ENCODE data around the gene HEXB. TPM values are rescaled to one million over a fixed set of nuclear protein-coding genes. Genes with fewer than 3 reads are reported as not detected.
A peak's percentile ranks its signal among the peaks of the same experiment; 100 is the strongest.

Gene HEXB
- total RNA-seq, 5 donors from 2014 or later (not counting 1 experiment from before 2014, with no cell fraction given), result 32.5 to 52.0 (median 44.0) TPM

DNA sequence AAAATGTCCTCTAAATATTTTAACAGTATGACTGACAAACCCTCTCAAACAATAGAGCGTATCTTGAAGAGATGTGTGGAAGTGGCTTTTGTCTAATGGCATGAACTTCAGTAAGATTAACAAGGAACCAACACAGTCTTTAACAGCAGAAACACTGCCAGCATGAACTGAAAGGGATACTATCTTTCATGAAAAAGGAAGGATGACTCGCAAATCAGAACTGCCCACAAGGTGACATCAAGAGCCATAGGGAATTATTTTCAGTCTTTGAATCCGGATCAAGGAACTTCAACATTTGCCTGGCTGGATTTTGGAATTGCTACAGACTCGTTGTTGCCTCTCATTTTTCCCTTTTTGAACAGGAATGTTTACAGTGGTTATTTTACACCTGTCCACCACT is 5.1 kb upstream of the HEXB start:
- H3K27me3 ChIP-seq (replicated peaks in 1 of 2; ENCODE audit: control insufficient read depth in 2 of 2, extremely low read depth in 1 of 2, insufficient read depth in 2 of 2, low read length in 1 of 2), result peaks cover 0 to 2% of the 10 kb centered on the region in 2 experiments
- Mint-ChIP-seq H3K9me3 (no peaks in the 10 kb centered on the region), H3K4me3 (no peak overlapping the region), H3K36me3 (no peaks in the 10 kb centered on the region), H3K4me1 (peaks cover 0 to 6% (median 4%) of the 10 kb centered on the region in 3 donors), H3K27me3 (peaks cover 4% of the 10 kb centered on the region in 2 donors), H3K27ac (no peak overlapping the region)
- H3K4me3 ChIP-seq (ENCODE audit: control insufficient read depth in 1 of 2, extremely low read depth in 1 of 2, low read length in 1 of 2), result no peak overlapping the region
- ChIA-PET CTCF (no interaction called here), POLR2A (no interaction called here)
- H3K36me3 ChIP-seq (ENCODE audit: control insufficient read depth in 2 of 2, extremely low read depth in 1 of 2, insufficient read depth in 1 of 2, low read length in 1 of 2), result no peaks in the 10 kb centered on the region
- no peak for ATAC-seq (replicated peaks in 1 of 4)
- no peak for DNase-seq
- peaks cover 0 to 9% of the 10 kb centered on the region in 2 experiments for H3K4me1 ChIP-seq (ENCODE audit: control insufficient read depth in 1 of 2, extremely low read depth in 1 of 2, insufficient read depth in 2 of 2, low read length in 2 of 2)
- H3K9me3 ChIP-seq, result no peaks in the 10 kb centered on the region
- H3K27ac ChIP-seq (ENCODE audit: low read length), result no peak overlapping the region
- WGBS (ENCODE audit: insufficient coverage), result no CpG with 5 or more reads among the region's 4 CpGs

DNA sequence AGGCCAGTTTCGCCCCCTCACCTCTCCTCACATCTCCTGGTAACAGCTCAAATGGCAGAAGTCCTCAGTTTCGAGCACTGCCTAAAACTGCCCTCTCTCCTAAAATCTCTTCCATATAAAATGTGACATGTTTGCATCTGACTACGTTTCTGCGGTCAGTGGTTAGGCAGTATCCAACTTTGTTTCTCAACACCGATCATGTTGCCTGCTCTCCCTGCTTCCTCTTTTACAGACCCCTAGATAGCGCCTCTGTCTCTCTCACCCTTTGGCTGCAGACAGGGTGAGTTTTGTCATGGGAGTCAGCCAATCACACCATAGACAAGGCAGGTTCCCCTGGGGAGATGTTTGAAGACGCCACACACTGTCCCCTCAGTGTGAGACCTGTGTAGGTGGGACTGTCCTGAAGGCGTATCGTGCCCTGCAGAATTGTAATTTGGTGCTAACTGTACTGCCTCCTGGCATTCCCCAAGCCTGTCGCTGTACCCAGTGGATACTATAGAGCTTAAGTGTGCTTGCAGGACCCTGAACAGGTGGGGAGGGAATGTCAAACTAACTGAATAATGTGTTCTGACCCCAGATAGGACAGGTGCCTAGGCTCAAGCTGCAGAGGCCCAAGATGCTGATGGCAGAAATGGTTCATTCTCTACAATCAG is 1.1 kb downstream of the HEXB start:
- DNase-seq, result peak in 6 of 35 experiments; percentile 1 to 29 (median 12)
- H3K36me3 ChIP-seq (ENCODE audit: control insufficient read depth in 2 of 2, extremely low read depth in 1 of 2, insufficient read depth in 1 of 2, low read length in 1 of 2), result peaks cover 0 to 14% of the 10 kb centered on the region in 2 donors
- H3K4me1 ChIP-seq (ENCODE audit: control insufficient read depth in 1 of 2, extremely low read depth in 1 of 2, insufficient read depth in 2 of 2, low read length in 2 of 2), result peaks cover 2 to 21% of the 10 kb centered on the region in 2 experiments
- no peaks in the 10 kb centered on the region for H3K9me3 ChIP-seq
- peak overlapping the region; percentile 94 for H3K4me3 ChIP-seq (ENCODE audit: control insufficient read depth in 1 of 2, extremely low read depth in 1 of 2, low read length in 1 of 2)
- no peaks in the 10 kb centered on the region for H3K27me3 ChIP-seq (replicated peaks in 1 of 2; ENCODE audit: control insufficient read depth in 2 of 2, extremely low read depth in 1 of 2, insufficient read depth in 2 of 2, low read length in 1 of 2)
- H3K27ac ChIP-seq (ENCODE audit: low read length), result peak overlapping the region; percentile 57
- ChIA-PET CTCF (interaction anchor here in 1 of 2 donors (0.6 to 1.0 kb wide), 3 partner anchors 13 to 81 kb away, joined by 3 read pairs; partner anchors contain the start of genes GFM2 and NSA2), POLR2A (interaction anchor here in 1 of 2 donors (0.6 kb wide), 1 partner anchor 645 kb away, joined by 15 read pairs; no protein-coding TSS in a partner anchor)
- peak overlapping the region; percentile 74 to 87 for H3K27ac Mint-ChIP-seq
- H3K4me3 Mint-ChIP-seq, result peak overlapping the region; percentile 73 to 88 (median 82)
- H3K36me3 Mint-ChIP-seq, result peaks cover 15% of the 10 kb centered on the region
- H3K9me3 Mint-ChIP-seq, result no peaks in the 10 kb centered on the region
- H3K27me3 Mint-ChIP-seq, result no peaks in the 10 kb centered on the region
- H3K4me1 Mint-ChIP-seq, result peaks cover 24 to 31% (median 26%) of the 10 kb centered on the region in 3 donors
- 59% methylated on average over 7 of the region's 10 CpGs for WGBS (ENCODE audit: insufficient coverage)
- ATAC-seq (replicated peaks in 1 of 4), result no peak

DNA sequence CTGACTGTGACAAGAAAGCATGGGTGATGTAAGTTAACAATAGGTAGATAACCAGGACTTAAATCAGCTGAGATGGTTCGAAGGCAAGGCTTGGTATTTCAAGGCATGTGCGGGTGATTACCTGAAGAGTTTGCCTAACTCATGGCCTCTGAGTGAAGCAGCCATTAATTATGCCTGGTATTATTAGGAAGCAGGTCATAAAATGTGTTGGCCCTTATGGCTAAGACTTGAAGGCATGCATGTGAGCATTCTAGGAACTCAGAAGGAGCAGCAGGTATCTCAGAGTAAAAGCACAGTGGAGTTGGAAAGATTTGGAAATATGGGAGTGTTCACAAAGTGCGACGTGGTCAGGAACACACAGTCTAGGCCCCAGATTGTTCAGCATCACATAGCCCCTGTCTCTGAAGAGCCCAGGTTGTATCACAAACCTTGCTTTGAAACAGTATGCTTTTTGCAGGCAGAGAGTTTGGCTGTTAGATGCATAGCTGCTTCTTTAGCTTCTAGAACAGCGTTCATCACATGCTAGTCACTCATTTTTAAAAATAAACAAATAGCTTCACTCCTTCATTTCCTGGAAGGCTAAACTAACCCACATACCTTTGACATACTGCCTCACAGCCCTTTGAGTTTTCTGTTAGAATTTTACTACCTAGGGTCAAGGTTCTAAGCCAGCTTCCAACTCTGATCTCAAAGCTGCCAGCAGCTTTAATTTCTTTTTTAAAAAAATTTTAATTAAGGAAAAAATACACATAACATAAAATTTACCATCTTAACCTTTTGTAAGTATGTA is 2.1 kb downstream of the HEXB start:
- no peak for DNase-seq

DNA sequence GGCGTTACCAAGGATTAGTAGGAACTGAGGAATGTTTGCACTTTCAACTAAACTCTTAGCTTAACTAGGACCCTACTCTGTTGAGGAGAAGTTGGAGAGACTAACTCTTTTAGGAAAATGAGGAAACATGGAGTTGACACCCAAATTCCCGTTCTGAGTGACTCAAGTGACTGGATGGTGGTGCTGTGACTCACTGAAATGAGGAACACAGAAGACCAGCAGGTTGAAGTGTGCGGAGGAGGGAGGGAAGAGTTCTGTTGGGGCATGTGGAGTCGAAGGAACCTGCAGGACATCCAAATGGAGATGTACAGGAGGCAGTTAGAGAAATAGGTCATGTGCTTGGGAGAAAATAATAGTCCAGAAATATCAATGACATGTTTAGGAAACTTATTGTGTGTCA is 8.2 kb downstream of the HEXB start:
- Histone ChIP-seq H3K4me1 (ENCODE audit: control insufficient read depth in 1 of 2, extremely low read depth in 1 of 2, insufficient read depth in 2 of 2, low read length in 2 of 2) (no peaks in the 10 kb centered on the region), H3K4me3 (ENCODE audit: control insufficient read depth in 1 of 2, extremely low read depth in 1 of 2, low read length in 1 of 2) (no peak overlapping the region), H3K9me3 (no peaks in the 10 kb centered on the region), H3K27ac (ENCODE audit: low read length) (no peak overlapping the region), H3K36me3 (ENCODE audit: control insufficient read depth in 2 of 2, extremely low read depth in 1 of 2, insufficient read depth in 1 of 2, low read length in 1 of 2) (peaks cover 0 to 38% of the 10 kb centered on the region in 2 donors), H3K27me3 (replicated peaks in 1 of 2; ENCODE audit: control insufficient read depth in 2 of 2, extremely low read depth in 1 of 2, insufficient read depth in 2 of 2, low read length in 1 of 2) (no peaks in the 10 kb centered on the region)
- Mint-ChIP-seq H3K36me3 (peaks cover 38% of the 10 kb centered on the region), H3K4me3 (no peak overlapping the region), H3K27me3 (no peaks in the 10 kb centered on the region), H3K9me3 (no peaks in the 10 kb centered on the region), H3K27ac (no peak overlapping the region), H3K4me1 (peaks cover 0 to 4% (median 4%) of the 10 kb centered on the region in 3 donors)
- ATAC-seq (replicated peaks in 1 of 4), result no peak
- ChIA-PET POLR2A (no interaction called here), CTCF (no interaction called here)
- WGBS (ENCODE audit: insufficient coverage), result 97% methylated on average over 3 of the region's 4 CpGs
- DNase-seq, result no peak

More for the DNA sequence above, 2.1 kb downstream of the HEXB start:
- Histone ChIP-seq H3K4me1 (ENCODE audit: control insufficient read depth in 1 of 2, extremely low read depth in 1 of 2, insufficient read depth in 2 of 2, low read length in 2 of 2) (peaks cover 2 to 21% of the 10 kb centered on the region in 2 experiments), H3K4me3 (ENCODE audit: control insufficient read depth in 1 of 2, extremely low read depth in 1 of 2, low read length in 1 of 2) (no peak overlapping the region), H3K27ac (ENCODE audit: low read length) (no peak overlapping the region), H3K36me3 (ENCODE audit: control insufficient read depth in 2 of 2, extremely low read depth in 1 of 2, insufficient read depth in 1 of 2, low read length in 1 of 2) (peaks cover 0 to 23% of the 10 kb centered on the region in 2 donors), H3K9me3 (no peaks in the 10 kb centered on the region), H3K27me3 (replicated peaks in 1 of 2; ENCODE audit: control insufficient read depth in 2 of 2, extremely low read depth in 1 of 2, insufficient read depth in 2 of 2, low read length in 1 of 2) (no peaks in the 10 kb centered on the region)
- H3K27ac Mint-ChIP-seq, result peak overlapping the region; percentile 5 to 87
- H3K27me3 Mint-ChIP-seq, result no peaks in the 10 kb centered on the region
- H3K9me3 Mint-ChIP-seq, result no peaks in the 10 kb centered on the region
- ATAC-seq (replicated peaks in 1 of 4), result no peak
- CTCF ChIA-PET, result no interaction called here
- H3K36me3 Mint-ChIP-seq, result peaks cover 15% of the 10 kb centered on the region
- H3K4me3 Mint-ChIP-seq, result peak overlapping the region in 2 of 3 donors; percentile 82 to 88
- POLR2A ChIA-PET, result no interaction called here
- WGBS (ENCODE audit: insufficient coverage), result 92% methylated on average over 5 of the region's 5 CpGs
- peaks cover 24 to 31% (median 26%) of the 10 kb centered on the region in 3 donors for H3K4me1 Mint-ChIP-seq

DNA sequence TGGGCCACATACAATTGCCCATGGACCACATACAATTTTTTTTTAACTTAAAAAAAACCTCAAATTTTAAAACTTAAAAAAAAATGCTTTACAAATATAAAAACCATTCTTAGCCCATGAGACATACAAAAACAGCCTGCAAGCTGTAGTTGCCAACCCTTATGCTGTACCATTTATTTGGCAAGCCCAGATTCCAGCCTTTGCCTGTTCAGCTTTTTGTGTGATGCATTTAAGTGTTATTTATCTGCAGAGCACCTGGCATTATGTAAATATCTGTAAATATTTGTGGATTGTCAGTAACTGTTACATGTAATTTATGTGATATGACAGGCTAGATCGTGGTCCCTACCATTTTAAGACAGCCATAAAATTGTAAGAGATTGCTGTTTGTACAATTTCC is 32.6 kb downstream of the HEXB start:
- H3K9me3 Mint-ChIP-seq, result no peaks in the 10 kb centered on the region
- H3K4me1 ChIP-seq (ENCODE audit: control insufficient read depth in 1 of 2, extremely low read depth in 1 of 2, insufficient read depth in 2 of 2, low read length in 2 of 2), result no peaks in the 10 kb centered on the region
- H3K4me3 Mint-ChIP-seq, result no peak overlapping the region
- H3K27ac ChIP-seq (ENCODE audit: low read length), result no peak overlapping the region
- ChIA-PET CTCF (no interaction called here), POLR2A (no interaction called here)
- no peak overlapping the region for H3K4me3 ChIP-seq (ENCODE audit: control insufficient read depth in 1 of 2, extremely low read depth in 1 of 2, low read length in 1 of 2)
- no peaks in the 10 kb centered on the region for H3K27me3 Mint-ChIP-seq
- WGBS (ENCODE audit: insufficient coverage), result no CpG with 5 or more reads among the region's 1 CpG
- no peaks in the 10 kb centered on the region for H3K4me1 Mint-ChIP-seq
- peaks cover 46% of the 10 kb centered on the region for H3K36me3 Mint-ChIP-seq
- H3K9me3 ChIP-seq, result no peaks in the 10 kb centered on the region
- H3K27ac Mint-ChIP-seq, result peak overlapping the region in 1 of 2 donors; percentile 4
- no peak for ATAC-seq (replicated peaks in 1 of 4)
- H3K36me3 ChIP-seq (ENCODE audit: control insufficient read depth in 2 of 2, extremely low read depth in 1 of 2, insufficient read depth in 1 of 2, low read length in 1 of 2), result peaks cover 9 to 37% of the 10 kb centered on the region in 2 donors
- no peaks in the 10 kb centered on the region for H3K27me3 ChIP-seq (replicated peaks in 1 of 2; ENCODE audit: control insufficient read depth in 2 of 2, extremely low read depth in 1 of 2, insufficient read depth in 2 of 2, low read length in 1 of 2)
- no peak for DNase-seq

DNA sequence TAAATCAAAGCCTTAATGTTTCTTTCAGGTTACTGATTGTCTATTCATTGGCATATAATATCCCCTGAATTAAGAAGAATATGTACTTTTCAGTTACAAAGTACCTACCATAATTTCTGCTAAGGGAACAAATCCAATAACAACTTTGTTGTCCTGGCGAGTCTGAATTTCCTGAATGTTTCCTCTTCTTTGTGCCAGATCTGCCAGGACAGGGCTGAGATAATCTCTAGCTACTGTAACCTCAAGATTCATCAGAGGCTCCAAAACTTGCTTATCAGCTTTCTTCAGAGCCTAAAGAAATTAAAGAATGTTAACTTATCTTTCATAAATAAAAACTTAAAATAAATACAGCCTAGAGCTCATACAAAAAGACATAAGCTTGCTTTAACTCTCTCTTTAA is 37.2 kb downstream of the HEXB start:
- POLR2A ChIA-PET, result no interaction called here
- WGBS (ENCODE audit: insufficient coverage), result 100% methylated on average over 1 of the region's 1 CpG
- Mint-ChIP-seq H3K4me3 (no peak overlapping the region), H3K4me1 (no peaks in the 10 kb centered on the region), H3K27me3 (no peaks in the 10 kb centered on the region), H3K27ac (no peak overlapping the region), H3K36me3 (peaks cover 48% of the 10 kb centered on the region), H3K9me3 (no peaks in the 10 kb centered on the region)
- H3K4me1 ChIP-seq (ENCODE audit: control insufficient read depth in 1 of 2, extremely low read depth in 1 of 2, insufficient read depth in 2 of 2, low read length in 2 of 2), result no peaks in the 10 kb centered on the region
- H3K36me3 ChIP-seq (ENCODE audit: control insufficient read depth in 2 of 2, extremely low read depth in 1 of 2, insufficient read depth in 1 of 2, low read length in 1 of 2), result peaks cover 5 to 51% of the 10 kb centered on the region in 2 donors
- no peak overlapping the region for H3K27ac ChIP-seq (ENCODE audit: low read length)
- no peak overlapping the region for H3K4me3 ChIP-seq (ENCODE audit: control insufficient read depth in 1 of 2, extremely low read depth in 1 of 2, low read length in 1 of 2)
- CTCF ChIA-PET, result no interaction called here
- ATAC-seq (replicated peaks in 1 of 4) (no peak), DNase-seq (no peak)
- H3K9me3 ChIP-seq, result no peaks in the 10 kb centered on the region
- H3K27me3 ChIP-seq (replicated peaks in 1 of 2; ENCODE audit: control insufficient read depth in 2 of 2, extremely low read depth in 1 of 2, insufficient read depth in 2 of 2, low read length in 1 of 2), result no peaks in the 10 kb centered on the region

Data from T-cell (primary cell).